CD14-positive monocyte (primary cell): ENCODE data around the gene KDM6B. TPM values are rescaled to one million over a fixed set of nuclear protein-coding genes. Genes with fewer than 3 reads are reported as not detected.

Source experiments
- DNase-seq, 3 donors: peaks; one replicate each; pipeline ENCODE4 v3.0.0-alpha.2; 2011 to 2022
- H2AFZ ChIP-seq: 2 replicates; pipeline ENCODE4 v1.6.0; 2012; ENCODE audit warnings: mild to moderate bottlenecking, low read depth, low read length, inconsistent platforms; ENCODE audit not compliant: insufficient read depth, poor library complexity, severe bottlenecking
- H3K27ac ChIP-seq, 2 donors: 1 replicate in 1 of 2; 2 replicates in 1 of 2; pipeline ENCODE4 v1.5.1; 2012 to 2013; ENCODE audit warnings: low read length in 2 of 2, control low read depth in 1 of 2, inconsistent platforms in 1 of 2, low read depth in 1 of 2, mild to moderate bottlenecking in 1 of 2
- H3K27me3 ChIP-seq, 2 donors: one replicate each; pipeline versions ENCODE4 v1.6.0 to v1.6.1; 2011 to 2013; ENCODE audit warnings: low read length in 2 of 2; ENCODE audit not compliant: control insufficient read depth in 2 of 2, insufficient read depth in 2 of 2
- H3K36me3 ChIP-seq, 2 donors: replicated peaks in 1 of 2; 1 replicate in 1 of 2; 2 replicates in 1 of 2; pipeline versions ENCODE4 v1.5.1 to v1.6.1; 2012 to 2013; ENCODE audit warnings: low read length in 2 of 2, control low read depth in 1 of 2, inconsistent platforms in 1 of 2, mild to moderate bottlenecking in 1 of 2; ENCODE audit not compliant: insufficient read depth in 2 of 2, control insufficient read depth in 1 of 2
- H3K4me1 ChIP-seq, 2 donors: 1 replicate in 1 of 2; 2 replicates in 1 of 2; pipeline versions ENCODE4 v1.5.1 to v1.6.1; 2012 to 2013; ENCODE audit warnings: low read length in 2 of 2, control low read depth in 1 of 2, inconsistent platforms in 1 of 2, mild to moderate bottlenecking in 1 of 2, moderate library complexity in 1 of 2; ENCODE audit not compliant: insufficient read depth in 2 of 2, control insufficient read depth in 1 of 2
- H3K4me2 ChIP-seq: replicated peaks from 2 replicates; pipeline ENCODE3; 2012; ENCODE audit warnings: low read length, moderate library complexity, mild to moderate bottlenecking; ENCODE audit not compliant: poor library complexity, severe bottlenecking; ENCODE audit errors: extremely low read depth
- H3K4me3 ChIP-seq, 3 experiments: fragments of 200-600 bp in 1 of 3; sonication (generic) in 1 of 3; replicated peaks in 1 of 3; 1 replicate in 2 of 3; 2 replicates in 1 of 3; pipeline ENCODE4 v1.5.1; 2011 to 2013; ENCODE audit warnings: low read length in 3 of 3, mild to moderate bottlenecking in 3 of 3, control low read depth in 2 of 3, low read depth in 2 of 3, inconsistent platforms in 1 of 3, moderate library complexity in 1 of 3
- H3K79me2 ChIP-seq: 2 replicates; pipeline ENCODE4 v1.6.0; 2012; ENCODE audit warnings: mild to moderate bottlenecking, control low read depth, inconsistent platforms, low read length, moderate library complexity; ENCODE audit not compliant: insufficient read depth
- H3K9ac ChIP-seq: 2 replicates; pipeline ENCODE4 v1.6.0; 2017; ENCODE audit warnings: low read length, mild to moderate bottlenecking; ENCODE audit not compliant: insufficient read depth, poor library complexity, severe bottlenecking
- H3K9me3 ChIP-seq, 2 donors: replicated peaks in 1 of 2; 1 replicate in 1 of 2; 2 replicates in 1 of 2; pipeline versions ENCODE4 v1.5.1 to v1.6.1; 2012 to 2013; ENCODE audit warnings: low read length in 2 of 2, control low read depth in 1 of 2; ENCODE audit not compliant: control insufficient read depth in 1 of 2, insufficient read depth in 1 of 2
- H4K20me1 ChIP-seq: 2 replicates; pipeline ENCODE4 v1.6.0; 2012; ENCODE audit warnings: mild to moderate bottlenecking, low read length, control low read depth, moderate library complexity; ENCODE audit not compliant: insufficient read depth
- H3K27ac Mint-ChIP-seq, 7 donors: one replicate each; pipeline ENCODE4 v1.8.0; 2020; ENCODE audit warnings: mild to moderate bottlenecking in 7 of 7, mixed read lengths in 7 of 7, moderate library complexity in 6 of 7, inconsistent platforms in 2 of 7
- H3K27me3 Mint-ChIP-seq, 3 donors: one replicate each; pipeline ENCODE4 v1.8.0; 2021 to 2022; ENCODE audit warnings: low read depth in 3 of 3, mild to moderate bottlenecking in 3 of 3, mixed read lengths in 3 of 3, moderate library complexity in 3 of 3, inconsistent platforms in 1 of 3
- H3K36me3 Mint-ChIP-seq, 2 donors: one replicate each; pipeline ENCODE4 v1.8.0; 2020; ENCODE audit warnings: mixed read lengths in 2 of 2, inconsistent platforms in 1 of 2, mild to moderate bottlenecking in 1 of 2
- H3K4me1 Mint-ChIP-seq: one replicate; pipeline ENCODE4 v1.8.0; 2020; ENCODE audit warnings: mild to moderate bottlenecking, mixed read lengths
- H3K4me3 Mint-ChIP-seq, 2 donors: one replicate each; pipeline ENCODE4 v1.8.0; 2020; ENCODE audit warnings: mild to moderate bottlenecking in 2 of 2, mixed read lengths in 2 of 2, moderate library complexity in 1 of 2
- H3K9me3 Mint-ChIP-seq, 7 donors: one replicate each; pipeline ENCODE4 v1.8.0; 2020 to 2022; ENCODE audit warnings: mixed read lengths in 7 of 7, mild to moderate bottlenecking in 6 of 7, moderate library complexity in 6 of 7, inconsistent platforms in 2 of 7
- CTCF ChIP-seq: fragments of 200-600 bp; IDR thresholded peaks from one replicate; pipeline ENCODE4 v1.8.0; 2022; ENCODE audit warnings: antibody characterized with exemption, mild to moderate bottlenecking
- WGBS: methylation state at CpG from one replicate; pipeline ENCODE4 v1.1.5; 2013; ENCODE audit warnings: missing lambda C conversion rate; ENCODE audit not compliant: insufficient coverage; 5-methylcytosine and 5-hydroxymethylcytosine counted together
- intact Hi-C, 2 donors: fragments of 100-400 bp; cut with micrococcal nuclease; formaldehyde crosslinking; loops; one replicate each; pipeline versions ENCODE4 v1.15.0 to v1.15.1; 2023
- polyA plus RNA-seq, 3 donors: library from polyadenylated mRNA; depleted of rRNA in 1 of 3; unstranded in 2 of 3; stranded (reverse) in 1 of 3; fragments of 300-500 nt in 2 of 3; fragments of >200 nt in 1 of 3; fragmentation: Illumina TruSeq in 2 of 3; gene quantifications; 1 replicate in 2 of 3; 2 replicates in 1 of 3; pipeline ENCODE4 v1.2.3, GENCODE V29; 2012 to 2021

Gene KDM6B
- polyA plus RNA-seq, 3 donors: 0.37 to 25.5 (median 0.44) TPM

DNA sequence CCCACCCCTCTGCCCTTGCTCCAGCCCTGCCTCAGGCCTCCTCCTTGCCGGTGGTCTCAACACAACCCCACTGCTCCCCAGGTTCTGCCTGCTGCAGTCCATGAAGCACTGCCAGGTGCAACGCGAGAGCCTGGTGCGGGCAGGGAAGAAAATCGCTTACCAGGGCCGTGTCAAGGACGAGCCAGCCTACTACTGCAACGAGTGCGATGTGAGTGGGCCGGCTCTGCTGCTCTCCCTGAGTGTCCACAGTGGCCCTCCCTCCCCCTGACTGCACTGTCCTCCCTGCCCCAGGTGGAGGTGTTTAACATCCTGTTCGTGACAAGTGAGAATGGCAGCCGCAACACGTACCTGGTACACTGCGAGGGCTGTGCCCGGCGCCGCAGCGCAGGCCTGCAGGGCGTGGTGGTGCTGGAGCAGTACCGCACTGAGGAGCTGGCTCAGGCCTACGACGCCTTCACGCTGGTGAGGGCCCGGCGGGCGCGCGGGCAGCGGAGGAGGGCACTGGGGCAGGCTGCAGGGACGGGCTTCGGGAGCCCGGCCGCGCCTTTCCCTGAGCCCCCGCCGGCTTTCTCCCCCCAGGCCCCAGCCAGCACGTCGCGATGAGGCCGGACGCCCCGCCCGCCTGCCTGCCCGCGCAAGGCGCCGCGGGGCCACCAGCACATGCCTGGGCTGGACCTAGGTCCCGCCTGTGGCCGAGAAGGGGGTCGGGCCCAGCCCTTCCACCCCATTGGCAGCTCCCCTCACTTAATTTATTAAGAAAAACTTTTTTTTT lies 19.1 kb downstream of the KDM6B start:
- intact Hi-C loops: loop anchor here in 1 of 2 donors (2.0 kb wide), 1 partner anchor 30 kb away; no protein-coding TSS in a partner anchor
- no peak overlapping the region for H3K4me3 Mint-ChIP-seq
- 96% methylated on average over 36 of the region's 51 CpGs for WGBS

GRCh38 chr17:7853691-7854038 lies 19.6 kb downstream of the KDM6B start:
- Mint-ChIP-seq H3K4me1 (peaks cover 15% of the 10 kb centered on the region), H3K9me3 (no peaks in the 10 kb centered on the region), H3K4me3 (no peak overlapping the region), H3K27me3 (peaks cover 0 to 4% (median 2%) of the 10 kb centered on the region in 3 donors), H3K36me3 (peaks cover 43 to 69% of the 10 kb centered on the region in 2 donors), H3K27ac (peak overlapping the region in 1 of 7 donors; percentile 32)
- Histone ChIP-seq H4K20me1 (peaks cover 80% of the 10 kb centered on the region), H3K36me3 (peaks cover 56 to 60% of the 10 kb centered on the region in 2 donors), H3K79me2 (peaks cover 36% of the 10 kb centered on the region), H3K4me2 (no peak overlapping the region), H2AFZ (no peak overlapping the region), H3K4me3 (no peak overlapping the region), H3K9me3 (no peaks in the 10 kb centered on the region), H3K4me1 (peaks cover 41 to 56% of the 10 kb centered on the region in 2 donors), H3K27ac (no peak overlapping the region), H3K9ac (no peak overlapping the region), H3K27me3 (no peaks in the 10 kb centered on the region)
- no peak for TF ChIP-seq CTCF
- WGBS: 93% methylated on average over 18 of the region's 21 CpGs
- intact Hi-C loops: loop anchor here in 1 of 2 donors (2.0 kb wide), 1 partner anchor 31 kb away; no protein-coding TSS in a partner anchor
- DNase-seq: no peak

More for the DNA sequence above, 19.1 kb downstream of the KDM6B start:
- H3K4me1 Mint-ChIP-seq: peaks cover 15% of the 10 kb centered on the region
- H3K9me3 Mint-ChIP-seq: no peaks in the 10 kb centered on the region
- Histone ChIP-seq H3K9me3 (no peaks in the 10 kb centered on the region), H3K79me2 (peaks cover 36% of the 10 kb centered on the region), H3K4me1 (peaks cover 35 to 51% of the 10 kb centered on the region in 2 donors), H3K27ac (no peak overlapping the region), H3K4me3 (no peak overlapping the region), H3K4me2 (no peak overlapping the region), H4K20me1 (peaks cover 85% of the 10 kb centered on the region), H3K9ac (no peak overlapping the region), H3K36me3 (peaks cover 62 to 66% of the 10 kb centered on the region in 2 donors), H3K27me3 (no peaks in the 10 kb centered on the region), H2AFZ (no peak overlapping the region)
- DNase-seq: no peak
- no peak for TF ChIP-seq CTCF
- H3K36me3 Mint-ChIP-seq: peaks cover 46 to 75% of the 10 kb centered on the region in 2 donors
- H3K27me3 Mint-ChIP-seq: peaks cover 0 to 6% (median 2%) of the 10 kb centered on the region in 3 donors
- no peak overlapping the region for H3K27ac Mint-ChIP-seq
